ENCODE results near the gene TMEM72. TPM values are rescaled to one million over a fixed set of nuclear protein-coding genes. Genes with fewer than 3 reads are reported as not detected.

TMEM72 gene
- total RNA-seq, 1 donor from 2014 or later = not detected

DNA sequence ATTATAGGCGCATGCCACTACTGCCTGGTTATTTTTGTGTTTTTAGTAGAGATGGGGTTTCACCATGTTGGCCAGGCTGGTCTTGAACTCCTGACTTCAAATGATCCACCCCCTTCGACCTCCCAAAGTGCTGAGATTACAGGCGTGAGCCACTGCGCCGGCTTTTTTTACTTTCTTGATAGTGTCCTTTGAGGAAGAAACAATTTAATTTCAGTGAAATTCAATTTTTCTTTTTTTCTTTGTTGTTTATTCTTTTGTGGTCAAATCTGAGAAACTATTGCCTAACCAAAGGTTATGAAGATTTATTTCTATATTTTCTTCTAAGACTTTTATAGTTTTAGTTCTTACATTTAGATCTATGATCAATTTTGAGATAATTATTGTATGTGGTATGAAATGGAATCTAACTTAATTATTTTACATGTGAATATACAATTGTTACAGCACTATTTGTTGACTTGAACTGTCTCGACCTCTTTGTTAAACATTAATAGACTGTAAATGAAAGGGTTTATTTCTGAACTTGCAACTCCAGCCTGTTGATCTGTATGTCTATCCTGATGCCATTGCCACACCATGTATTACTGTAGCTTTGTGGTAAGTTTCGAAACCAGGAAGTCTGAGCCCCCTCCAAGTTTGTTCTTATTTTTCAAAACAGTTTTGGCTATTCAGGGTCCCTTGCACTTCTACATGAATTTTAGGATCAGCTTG is 28.7 kb downstream of the TMEM72 start:
- Mint-ChIP-seq H3K9me3 (ENCODE audit: low read depth) (peaks cover 36% of the 10 kb centered on the region), H3K27ac (ENCODE audit: unreplicated experiment) (no peak overlapping the region), H3K27me3 (ENCODE audit: low read depth) (no peaks in the 10 kb centered on the region), H3K36me3 (ENCODE audit: low read depth) (peaks cover 5% of the 10 kb centered on the region), H3K4me3 (ENCODE audit: unreplicated experiment) (no peak overlapping the region), H3K4me1 (ENCODE audit: low read depth) (peaks cover 18% of the 10 kb centered on the region)
- DNase-seq (ENCODE audit: low spot score) = no peak
- TF ChIP-seq, protein P1, sequence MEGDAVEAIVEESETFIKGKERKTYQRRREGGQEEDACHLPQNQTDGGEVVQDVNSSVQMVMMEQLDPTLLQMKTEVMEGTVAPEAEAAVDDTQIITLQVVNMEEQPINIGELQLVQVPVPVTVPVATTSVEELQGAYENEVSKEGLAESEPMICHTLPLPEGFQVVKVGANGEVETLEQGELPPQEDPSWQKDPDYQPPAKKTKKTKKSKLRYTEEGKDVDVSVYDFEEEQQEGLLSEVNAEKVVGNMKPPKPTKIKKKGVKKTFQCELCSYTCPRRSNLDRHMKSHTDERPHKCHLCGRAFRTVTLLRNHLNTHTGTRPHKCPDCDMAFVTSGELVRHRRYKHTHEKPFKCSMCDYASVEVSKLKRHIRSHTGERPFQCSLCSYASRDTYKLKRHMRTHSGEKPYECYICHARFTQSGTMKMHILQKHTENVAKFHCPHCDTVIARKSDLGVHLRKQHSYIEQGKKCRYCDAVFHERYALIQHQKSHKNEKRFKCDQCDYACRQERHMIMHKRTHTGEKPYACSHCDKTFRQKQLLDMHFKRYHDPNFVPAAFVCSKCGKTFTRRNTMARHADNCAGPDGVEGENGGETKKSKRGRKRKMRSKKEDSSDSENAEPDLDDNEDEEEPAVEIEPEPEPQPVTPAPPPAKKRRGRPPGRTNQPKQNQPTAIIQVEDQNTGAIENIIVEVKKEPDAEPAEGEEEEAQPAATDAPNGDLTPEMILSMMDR (IDR thresholded peaks at IDR 0.05) = no peak

DNA sequence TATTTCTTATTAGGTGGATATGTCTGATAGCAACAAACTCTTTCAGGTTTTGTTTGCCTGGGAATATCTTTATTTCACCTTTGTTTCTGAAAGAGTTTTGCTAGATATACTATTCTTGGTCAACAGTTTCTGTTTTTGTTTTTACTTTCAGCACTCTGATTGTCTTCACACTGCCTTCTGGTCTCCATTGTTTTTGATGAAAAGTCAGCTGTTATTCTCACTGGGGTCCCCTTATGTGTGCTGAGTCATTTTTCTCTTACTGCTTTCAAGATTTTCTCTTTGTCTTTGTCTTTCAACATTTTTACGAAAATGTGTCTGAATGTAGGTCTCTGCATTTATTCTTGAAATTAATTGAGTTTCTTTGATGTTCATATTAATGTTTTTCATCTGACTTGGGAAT is 33.2 kb downstream of the TMEM72 start:
- DNase-seq (ENCODE audit: low spot score) = no peak
- Mint-ChIP-seq H3K4me1 (ENCODE audit: low read depth) (peaks cover 2% of the 10 kb centered on the region), H3K36me3 (ENCODE audit: low read depth) (peaks cover 8% of the 10 kb centered on the region), H3K4me3 (ENCODE audit: unreplicated experiment) (no peak overlapping the region), H3K27me3 (ENCODE audit: low read depth) (no peaks in the 10 kb centered on the region), H3K9me3 (ENCODE audit: low read depth) (peaks cover 32% of the 10 kb centered on the region), H3K27ac (ENCODE audit: unreplicated experiment) (no peak overlapping the region)
- TF ChIP-seq, protein P1 (IDR thresholded peaks at IDR 0.05) = no peak

GRCh38 chr10:44946205-44946604 is 35.1 kb downstream of the TMEM72 start:
- H3K4me3 Mint-ChIP-seq (ENCODE audit: unreplicated experiment) = no peak overlapping the region
- H3K27me3 Mint-ChIP-seq (ENCODE audit: low read depth) = no peaks in the 10 kb centered on the region
- H3K4me1 Mint-ChIP-seq (ENCODE audit: low read depth) = peaks cover 18% of the 10 kb centered on the region
- peaks cover 8% of the 10 kb centered on the region for H3K36me3 Mint-ChIP-seq (ENCODE audit: low read depth)
- peaks cover 26% of the 10 kb centered on the region for H3K9me3 Mint-ChIP-seq (ENCODE audit: low read depth)
- TF ChIP-seq, protein P1 (IDR thresholded peaks at IDR 0.05) = no peak
- DNase-seq (ENCODE audit: low spot score) = no peak
- no peak overlapping the region for H3K27ac Mint-ChIP-seq (ENCODE audit: unreplicated experiment)

GRCh38 chr10:44947371-44948152 is 36.4 kb downstream of the TMEM72 start:
- no peak overlapping the region for H3K4me3 Mint-ChIP-seq (ENCODE audit: unreplicated experiment)
- H3K9me3 Mint-ChIP-seq (ENCODE audit: low read depth) = peaks cover 18% of the 10 kb centered on the region
- peaks cover 9% of the 10 kb centered on the region for H3K36me3 Mint-ChIP-seq (ENCODE audit: low read depth)
- H3K27ac Mint-ChIP-seq (ENCODE audit: unreplicated experiment) = no peak overlapping the region
- TF ChIP-seq, protein P1 (IDR thresholded peaks at IDR 0.05) = no peak
- H3K27me3 Mint-ChIP-seq (ENCODE audit: low read depth) = no peaks in the 10 kb centered on the region
- DNase-seq (ENCODE audit: low spot score) = no peak
- peaks cover 23% of the 10 kb centered on the region for H3K4me1 Mint-ChIP-seq (ENCODE audit: low read depth)

DNA sequence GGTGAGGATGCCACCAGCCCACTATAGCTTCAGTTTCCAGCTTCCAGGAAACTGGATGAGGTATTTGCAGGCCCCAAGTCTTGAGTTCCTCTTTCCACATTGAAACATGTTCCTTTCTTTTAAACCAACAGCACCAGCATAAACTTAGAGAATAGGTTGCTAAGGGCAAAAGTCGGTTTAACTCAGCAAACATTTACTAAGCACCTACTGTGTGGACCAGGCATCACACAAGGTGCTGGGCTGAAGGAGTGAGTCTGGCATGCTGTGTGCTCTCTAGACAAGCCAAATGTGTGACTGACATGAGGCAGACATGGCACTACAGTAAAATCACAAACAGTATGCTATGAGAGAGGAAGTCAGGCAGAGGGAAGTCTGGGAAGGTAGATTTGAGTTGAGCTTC is 37.5 kb downstream of the TMEM72 start:
- Mint-ChIP-seq H3K36me3 (ENCODE audit: low read depth) (peaks cover 9% of the 10 kb centered on the region), H3K4me1 (ENCODE audit: low read depth) (peaks cover 34% of the 10 kb centered on the region), H3K4me3 (ENCODE audit: unreplicated experiment) (no peak overlapping the region), H3K9me3 (ENCODE audit: low read depth) (peaks cover 13% of the 10 kb centered on the region), H3K27ac (ENCODE audit: unreplicated experiment) (no peak overlapping the region), H3K27me3 (ENCODE audit: low read depth) (no peaks in the 10 kb centered on the region)
- no peak for DNase-seq (ENCODE audit: low spot score)
- TF ChIP-seq, protein P1 (IDR thresholded peaks at IDR 0.05) = no peak
